ENCODE measurements around the gene EPHA8.

Gene EPHA8

GRCh38 chr1:22567197-22567596 lies 3.9 kb downstream of the EPHA8 start:
- no peak for DNase-seq (ENCODE audit: low read depth in 2 of 2)

GRCh38 chr1:22567994-22568393 lies 4.7 kb downstream of the EPHA8 start:
- DNase-seq (ENCODE audit: low read depth in 2 of 2) = no peak

GRCh38 chr1:22569269-22569668 lies 6.0 kb downstream of the EPHA8 start:
- no peak for DNase-seq (ENCODE audit: low read depth in 2 of 2)

GRCh38 chr1:22570140-22570909 lies 7.0 kb downstream of the EPHA8 start:
- no peak for DNase-seq (ENCODE audit: low read depth in 2 of 2)

- no peak for DNase-seq (ENCODE audit: low read depth in 2 of 2)
Observed at GRCh38 chr1:22572818-22573217, 9.5 kb downstream of the EPHA8 start.

- no peak for DNase-seq (ENCODE audit: low read depth in 2 of 2)
Observed at GRCh38 chr1:22573237-22573636, 9.9 kb downstream of the EPHA8 start.

GRCh38 chr1:22575532-22576149 lies 12.4 kb downstream of the EPHA8 start:
- DNase-seq (ENCODE audit: low read depth in 2 of 2) = no peak

GRCh38 chr1:22576150-22576544 lies 12.9 kb downstream of the EPHA8 start:
- no peak for DNase-seq (ENCODE audit: low read depth in 2 of 2)

GRCh38 chr1:22576617-22577016 lies 13.3 kb downstream of the EPHA8 start:
- DNase-seq (ENCODE audit: low read depth in 2 of 2) = no peak

GRCh38 chr1:22578732-22579361 lies 15.6 kb downstream of the EPHA8 start:
- DNase-seq (ENCODE audit: low read depth in 2 of 2) = no peak

- no peak for DNase-seq (ENCODE audit: low read depth in 2 of 2)
Observed at GRCh38 chr1:22579541-22580155, 16.4 kb downstream of the EPHA8 start.

GRCh38 chr1:22582661-22583635 lies 19.7 kb downstream of the EPHA8 start:
- no peak for DNase-seq (ENCODE audit: low read depth in 2 of 2)

GRCh38 chr1:22584001-22584562 lies 20.8 kb downstream of the EPHA8 start:
- no peak for DNase-seq (ENCODE audit: low read depth in 2 of 2)

GRCh38 chr1:22584970-22585369 lies 21.7 kb downstream of the EPHA8 start:
- DNase-seq (ENCODE audit: low read depth in 2 of 2) = no peak

- DNase-seq (ENCODE audit: low read depth in 2 of 2) = no peak
Observed at GRCh38 chr1:22585471-22585870, 22.2 kb downstream of the EPHA8 start.

GRCh38 chr1:22586356-22587130 lies 23.3 kb downstream of the EPHA8 start:
- no peak for DNase-seq (ENCODE audit: low read depth in 2 of 2)

GRCh38 chr1:22587247-22587646 lies 24.0 kb downstream of the EPHA8 start:
- DNase-seq (ENCODE audit: low read depth in 2 of 2) = no peak

- no peak for DNase-seq (ENCODE audit: low read depth in 2 of 2)
Observed at GRCh38 chr1:22588899-22589422, 25.7 kb downstream of the EPHA8 start.

- DNase-seq (ENCODE audit: low read depth in 2 of 2) = no peak
Observed at GRCh38 chr1:22591576-22591975, 28.3 kb downstream of the EPHA8 start.

GRCh38 chr1:22592051-22592450 lies 28.8 kb downstream of the EPHA8 start:
- DNase-seq (ENCODE audit: low read depth in 2 of 2) = no peak
